IPS-NIHi11 (cell line): Measurements from ENCODE around the gene PCDHB12.
A peak's percentile ranks its signal among the peaks of the same experiment; 100 is the strongest.
"Not testable (repeated sequence)": the region's sequence is repeated elsewhere in the genome, so short reads cannot be mapped to it uniquely, and the experiment has no call there.

Experiments used
- DNase-seq: peaks from one replicate; pipeline ENCODE4 v3.0.0; 2012; ENCODE audit warnings: mixed read lengths, low spot score

The PCDHB12 gene

DNA sequence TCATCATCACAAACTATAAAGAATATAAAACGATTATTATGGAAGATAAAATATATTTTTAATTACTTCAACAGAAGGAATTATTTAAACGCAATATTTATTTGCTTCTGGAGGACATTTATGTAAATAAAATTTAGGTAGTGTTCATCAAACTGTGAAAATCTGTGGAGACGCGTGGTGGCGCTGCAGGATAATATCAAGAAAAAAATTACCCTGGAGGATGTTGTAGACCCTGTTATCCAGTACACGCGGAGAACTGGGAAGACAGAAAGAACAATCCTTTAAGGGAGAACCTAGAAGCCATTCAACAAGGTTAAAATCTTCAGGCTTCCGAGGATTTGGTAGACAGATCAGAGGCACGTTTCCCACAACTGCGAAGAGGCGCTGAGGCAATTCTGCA is at the start of gene PCDHB12:
Gene PCDHB12 (plus strand): TSS at position 242 of the 400 bp plus-strand sequence. CDS start 189 bp downstream, outside the sequence.
- no peak for DNase-seq

DNA sequence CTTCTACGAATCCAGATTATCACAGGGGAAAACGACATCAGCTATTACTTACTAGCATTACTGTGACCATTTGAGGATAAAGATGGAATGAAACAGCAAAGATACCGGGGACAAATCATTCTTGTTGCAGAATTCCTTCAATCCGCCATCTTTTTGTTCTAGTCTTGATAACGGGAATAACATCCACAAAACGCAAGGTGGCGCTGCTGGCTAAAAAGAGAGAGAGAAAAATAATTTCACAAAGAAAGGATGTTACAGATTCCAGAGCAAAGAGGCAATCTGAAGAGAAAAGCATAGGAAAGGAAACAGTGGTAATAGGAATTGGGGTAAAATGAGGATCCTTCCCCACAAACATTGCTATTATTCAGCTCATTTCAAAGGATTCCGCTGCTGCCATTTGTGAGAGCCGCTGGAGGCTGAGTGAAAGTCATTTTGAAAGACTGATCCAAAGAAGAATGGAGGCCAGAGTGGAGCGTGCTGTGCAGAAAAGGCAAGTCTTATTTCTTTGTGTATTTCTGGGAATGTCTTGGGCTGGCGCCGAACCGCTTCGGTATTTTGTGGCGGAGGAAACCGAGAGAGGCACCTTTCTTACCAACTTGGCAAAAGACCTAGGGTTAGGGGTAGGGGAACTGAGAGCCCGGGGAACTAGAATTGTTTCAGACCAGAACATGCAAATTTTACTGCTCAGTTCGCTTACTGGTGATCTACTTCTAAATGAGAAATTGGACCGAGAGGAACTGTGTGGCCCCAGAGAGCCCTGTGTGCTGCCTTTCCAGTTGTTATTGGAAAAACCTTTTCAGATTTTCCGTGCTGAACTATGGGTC is 35.9 kb upstream of the PCDHB12 start, which contains the start of gene PCDHB7:
Gene PCDHB7 (plus strand): TSS at position 264 of the 824 bp plus-strand sequence. CDS start 192 bp downstream, at position 456.
- DNase-seq = peak; percentile 40

DNA sequence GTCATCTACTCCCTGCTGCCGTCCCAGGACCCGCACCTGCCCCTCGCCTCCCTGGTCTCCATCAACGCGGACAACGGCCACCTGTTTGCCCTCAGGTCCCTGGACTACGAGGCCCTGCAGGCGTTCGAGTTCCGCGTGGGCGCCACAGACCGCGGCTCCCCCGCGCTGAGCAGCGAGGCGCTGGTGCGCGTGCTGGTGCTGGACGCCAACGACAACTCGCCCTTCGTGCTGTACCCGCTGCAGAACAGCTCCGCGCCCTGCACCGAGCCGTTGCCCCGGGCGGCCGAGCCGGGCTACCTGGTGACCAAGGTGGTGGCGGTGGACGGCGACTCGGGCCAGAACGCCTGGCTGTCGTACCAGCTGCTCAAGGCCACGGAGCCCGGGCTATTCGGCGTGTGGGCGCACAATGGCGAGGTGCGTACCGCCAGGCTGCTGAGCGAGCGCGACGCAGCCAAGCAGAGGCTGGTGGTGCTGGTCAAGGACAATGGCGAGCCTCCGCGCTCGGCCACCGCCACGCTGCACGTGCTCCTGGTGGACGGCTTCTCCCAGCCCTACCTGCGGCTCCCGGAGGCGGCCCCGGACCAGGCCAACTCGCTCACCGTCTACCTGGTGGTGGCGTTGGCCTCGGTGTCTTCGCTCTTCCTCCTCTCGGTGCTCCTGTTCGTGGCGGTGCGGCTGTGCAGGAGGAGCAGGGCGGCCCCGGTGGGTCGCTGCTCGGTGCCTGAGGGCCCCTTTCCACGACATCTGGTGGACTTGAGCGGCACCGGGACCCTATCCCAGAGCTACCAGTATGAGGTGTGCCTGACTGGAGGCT is 34.0 kb upstream of the PCDHB12 start:
- not testable (repeated sequence) for DNase-seq

DNA sequence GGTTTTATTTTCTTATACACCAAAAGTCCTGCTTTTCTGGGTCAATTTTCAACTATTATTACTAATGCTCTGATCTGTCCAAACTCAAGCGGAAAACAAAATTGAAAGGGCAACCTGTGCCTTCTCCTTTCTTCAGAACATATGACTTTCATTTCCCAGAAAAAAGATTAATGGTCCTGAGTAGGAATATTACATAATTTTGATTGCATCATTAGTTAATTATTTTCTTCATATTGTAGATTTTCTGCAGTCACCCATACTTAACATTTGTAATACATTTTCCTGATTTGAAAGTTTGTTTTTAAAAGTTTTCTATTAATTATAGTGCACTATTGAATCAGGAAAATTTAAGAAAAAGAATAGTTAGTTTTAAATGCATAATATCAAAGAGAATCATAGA is 32.6 kb upstream of the PCDHB12 start:
- no peak for DNase-seq

DNA sequence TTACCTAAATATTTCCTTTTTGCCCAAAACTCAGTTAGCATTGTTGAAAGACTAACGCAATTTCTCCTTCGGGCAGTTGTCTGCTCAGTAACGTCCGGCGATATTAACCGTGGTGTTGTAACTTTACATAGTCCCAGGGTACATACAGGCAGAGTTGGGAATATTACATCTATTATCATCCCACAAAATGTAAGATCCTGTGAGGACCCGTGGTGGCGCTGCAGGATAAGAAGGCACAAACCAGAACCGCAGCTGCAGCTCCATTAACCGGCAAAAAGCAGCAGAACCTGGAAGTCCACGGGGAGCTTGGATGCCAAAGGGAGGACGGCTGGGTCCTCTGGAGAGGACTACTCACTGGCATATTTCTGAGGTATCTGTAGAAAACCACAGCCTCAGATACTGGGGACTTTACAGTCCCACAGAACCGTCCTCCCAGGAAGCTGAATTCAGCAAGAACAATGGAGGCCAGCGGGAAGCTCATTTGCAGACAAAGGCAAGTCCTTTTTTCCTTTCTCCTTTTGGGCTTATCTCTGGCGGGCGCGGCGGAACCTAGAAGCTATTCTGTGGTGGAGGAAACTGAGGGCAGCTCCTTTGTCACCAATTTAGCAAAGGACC is 30.8 kb upstream of the PCDHB12 start, which contains the start of gene PCDHB8:
Gene PCDHB8 (plus strand): TSS at position 214 of the 615 bp plus-strand sequence. CDS start 245 bp downstream, at position 459.
- not testable (repeated sequence) for DNase-seq

DNA sequence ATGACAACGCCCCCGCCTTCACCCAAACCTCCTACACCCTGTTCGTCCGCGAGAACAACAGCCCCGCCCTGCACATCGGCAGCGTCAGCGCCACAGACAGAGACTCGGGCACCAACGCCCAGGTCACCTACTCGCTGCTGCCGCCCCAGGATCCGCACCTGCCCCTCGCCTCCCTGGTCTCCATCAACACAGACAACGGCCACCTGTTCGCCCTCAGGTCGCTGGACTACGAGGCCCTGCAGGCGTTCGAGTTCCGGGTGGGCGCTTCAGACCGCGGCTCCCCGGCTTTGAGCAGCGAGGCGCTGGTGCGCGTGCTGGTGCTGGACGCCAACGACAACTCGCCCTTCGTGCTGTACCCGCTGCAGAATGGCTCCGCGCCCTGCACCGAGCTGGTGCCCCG is 29.1 kb upstream of the PCDHB12 start:
- DNase-seq = not testable (repeated sequence)

DNA sequence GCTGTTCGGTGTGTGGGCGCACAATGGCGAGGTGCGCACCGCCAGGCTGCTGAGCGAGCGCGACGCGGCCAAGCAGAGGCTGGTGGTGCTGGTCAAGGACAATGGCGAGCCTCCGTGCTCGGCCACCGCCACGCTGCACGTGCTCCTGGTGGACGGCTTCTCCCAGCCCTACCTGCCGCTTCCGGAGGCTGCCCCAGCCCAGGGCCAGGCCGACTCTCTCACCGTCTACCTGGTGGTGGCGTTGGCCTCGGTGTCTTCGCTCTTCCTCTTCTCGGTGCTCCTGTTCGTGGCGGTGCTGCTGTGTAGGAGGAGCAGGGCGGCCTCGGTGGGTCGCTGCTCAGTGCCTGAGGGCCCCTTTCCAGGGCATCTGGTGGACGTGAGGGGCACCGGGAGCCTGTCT is 28.6 kb upstream of the PCDHB12 start:
- DNase-seq = not testable (repeated sequence)

DNA sequence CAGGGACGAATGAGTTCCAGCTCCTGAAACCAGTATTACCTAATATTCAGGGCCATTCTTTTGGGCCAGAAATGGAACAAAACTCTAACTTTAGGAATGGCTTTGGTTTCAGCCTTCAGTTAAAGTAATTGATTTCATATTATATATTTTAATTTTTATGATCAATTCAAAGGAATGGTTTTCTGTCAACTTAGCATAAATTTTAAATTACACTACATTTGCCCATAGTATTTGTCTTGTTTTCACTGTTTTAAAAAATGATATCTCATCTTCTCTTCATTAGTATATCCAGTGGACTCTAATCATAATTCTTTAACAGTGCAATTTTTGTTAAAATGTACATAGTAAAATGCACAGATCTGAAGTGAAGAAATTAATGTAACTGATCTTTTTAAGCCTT is 28.2 kb upstream of the PCDHB12 start:
- DNase-seq = no peak

DNA sequence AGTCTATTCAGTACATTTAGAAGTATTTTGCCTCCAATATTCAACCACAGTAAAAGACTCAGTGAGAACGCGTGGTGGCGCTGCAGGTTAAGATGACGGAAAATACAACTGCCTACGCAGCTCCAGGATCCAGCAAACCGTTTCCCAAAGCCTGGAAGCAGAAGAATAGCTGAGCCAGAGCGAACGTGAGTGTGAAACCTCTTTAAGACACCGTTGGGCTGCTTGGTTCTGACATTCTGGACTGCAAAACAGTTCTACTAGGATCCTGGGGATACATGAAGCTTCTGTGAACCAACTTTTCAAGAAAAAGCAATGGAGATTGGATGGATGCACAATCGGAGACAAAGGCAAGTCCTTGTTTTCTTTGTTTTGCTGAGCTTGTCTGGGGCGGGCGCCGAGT is 26.3 kb upstream of the PCDHB12 start, which contains the start of gene PCDHB16:
Gene PCDHB16 (plus strand): TSS at position 140 of the 400 bp plus-strand sequence. CDS start 173 bp downstream, at position 313.
- DNase-seq = peak; percentile 60

DNA sequence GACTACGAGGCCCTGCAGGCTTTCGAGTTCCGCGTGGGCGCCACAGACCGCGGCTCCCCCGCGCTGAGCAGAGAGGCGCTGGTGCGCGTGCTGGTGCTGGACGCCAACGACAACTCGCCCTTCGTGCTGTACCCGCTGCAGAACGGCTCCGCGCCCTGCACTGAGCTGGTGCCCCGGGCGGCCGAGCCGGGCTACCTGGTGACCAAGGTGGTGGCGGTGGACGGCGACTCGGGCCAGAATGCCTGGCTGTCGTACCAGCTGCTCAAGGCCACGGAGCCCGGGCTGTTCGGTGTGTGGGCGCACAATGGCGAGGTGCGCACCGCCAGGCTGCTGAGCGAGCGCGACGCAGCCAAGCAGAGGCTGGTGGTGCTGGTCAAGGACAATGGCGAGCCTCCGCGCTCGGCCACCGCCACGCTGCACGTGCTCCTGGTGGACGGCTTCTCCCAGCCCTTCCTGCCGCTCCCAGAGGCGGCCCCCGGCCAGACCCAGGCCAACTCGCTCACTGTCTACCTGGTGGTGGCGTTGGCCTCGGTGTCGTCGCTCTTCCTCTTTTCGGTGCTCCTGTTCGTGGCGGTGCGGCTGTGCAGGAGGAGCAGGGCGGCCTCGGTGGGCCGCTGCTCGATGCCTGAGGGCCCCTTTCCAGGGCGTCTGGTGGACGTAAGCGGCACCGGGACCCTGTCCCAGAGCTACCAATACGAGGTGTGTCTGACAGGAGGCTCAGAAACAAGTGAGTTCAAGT is 24.2 kb upstream of the PCDHB12 start:
- not testable (repeated sequence) for DNase-seq

DNA sequence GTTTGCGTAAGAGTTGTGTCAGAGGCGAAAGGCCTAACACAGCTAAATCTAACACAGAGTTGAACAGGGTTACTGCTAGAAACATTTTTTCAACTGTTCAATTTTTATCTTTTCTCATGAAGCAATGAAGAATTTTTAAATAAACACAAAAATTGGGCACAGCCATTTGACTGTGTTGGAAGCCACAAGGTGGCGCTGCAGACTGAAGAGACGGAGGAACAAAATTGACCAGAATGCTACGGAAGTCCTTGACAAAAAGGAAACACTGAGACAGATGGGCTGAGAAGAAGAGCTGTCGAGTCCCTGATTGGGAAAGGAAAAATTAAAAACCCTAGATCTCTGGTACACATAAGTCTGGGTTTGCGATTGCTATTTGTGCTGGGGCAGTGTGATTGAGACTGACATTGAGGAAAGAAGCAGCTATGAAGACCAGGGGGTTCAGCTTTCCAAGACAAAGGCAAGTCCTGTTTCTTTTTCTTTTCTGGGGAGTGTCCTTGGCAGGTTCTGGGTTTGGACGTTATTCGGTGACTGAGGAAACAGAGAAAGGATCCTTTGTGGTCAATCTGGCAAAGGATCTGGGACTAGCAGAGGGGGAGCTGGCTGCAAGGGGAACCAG is 21.5 kb upstream of the PCDHB12 start, which contains the start of gene PCDHB9:
Gene PCDHB9 (plus strand): TSS at position 265 of the 616 bp plus-strand sequence. CDS start 158 bp downstream, at position 423.
- DNase-seq = peak; percentile 59

DNA sequence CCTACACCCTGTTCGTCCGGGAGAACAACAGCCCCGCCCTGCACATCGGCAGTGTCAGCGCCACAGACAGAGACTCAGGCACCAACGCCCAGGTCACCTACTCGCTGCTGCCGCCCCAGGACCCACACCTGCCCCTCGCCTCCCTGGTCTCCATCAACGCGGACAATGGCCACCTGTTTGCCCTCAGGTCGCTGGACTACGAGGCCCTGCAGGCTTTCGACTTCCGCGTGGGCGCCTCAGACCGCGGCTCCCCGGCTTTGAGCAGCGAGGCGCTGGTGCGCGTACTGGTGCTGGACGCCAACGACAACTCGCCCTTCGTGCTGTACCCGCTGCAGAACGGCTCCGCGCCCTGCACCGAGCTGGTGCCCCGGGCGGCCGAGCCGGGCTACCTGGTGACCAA is 19.8 kb upstream of the PCDHB12 start:
- not testable (repeated sequence) for DNase-seq

DNA sequence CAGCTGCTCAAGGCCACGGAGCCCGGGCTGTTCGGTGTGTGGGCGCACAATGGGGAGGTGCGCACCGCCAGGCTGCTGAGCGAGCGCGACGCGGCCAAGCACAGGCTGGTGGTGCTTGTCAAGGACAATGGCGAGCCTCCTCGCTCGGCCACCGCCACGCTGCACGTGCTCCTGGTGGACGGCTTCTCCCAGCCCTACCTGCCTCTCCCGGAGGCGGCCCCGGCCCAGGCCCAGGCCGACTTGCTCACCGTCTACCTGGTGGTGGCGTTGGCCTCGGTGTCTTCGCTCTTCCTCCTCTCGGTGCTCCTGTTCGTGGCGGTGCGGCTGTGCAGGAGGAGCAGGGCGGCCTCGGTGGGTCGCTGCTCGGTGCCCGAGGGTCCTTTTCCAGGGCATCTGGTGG is 19.4 kb upstream of the PCDHB12 start:
- DNase-seq = not testable (repeated sequence)

DNA sequence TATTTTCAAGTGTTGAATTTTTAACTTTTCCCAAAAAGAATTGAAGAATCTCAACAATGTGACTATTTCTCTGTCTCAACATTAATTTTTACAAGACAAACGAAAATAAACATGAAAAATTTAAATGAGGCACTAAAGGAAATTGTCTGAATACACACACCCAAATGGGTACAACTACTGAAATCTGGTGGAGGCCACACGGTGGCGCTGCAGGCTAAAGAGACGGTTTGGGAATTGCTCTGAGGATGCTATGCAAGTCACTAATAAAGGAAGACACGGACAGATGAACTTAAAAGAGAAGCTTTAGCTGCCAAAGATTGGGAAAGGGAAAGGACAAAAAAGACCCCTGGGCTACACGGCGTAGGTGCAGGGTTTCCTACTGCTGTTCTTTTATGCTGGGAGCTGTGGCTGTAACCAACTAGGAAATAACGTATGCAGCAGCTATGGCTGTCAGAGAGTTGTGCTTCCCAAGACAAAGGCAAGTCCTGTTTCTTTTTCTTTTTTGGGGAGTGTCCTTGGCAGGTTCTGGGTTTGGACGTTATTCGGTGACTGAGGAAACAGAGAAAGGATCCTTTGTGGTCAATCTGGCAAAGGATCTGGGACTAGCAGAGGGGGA is 16.3 kb upstream of the PCDHB12 start, which contains the start of gene PCDHB10:
Gene PCDHB10 (plus strand): TSS at position 244 of the 616 bp plus-strand sequence. CDS start 200 bp downstream, at position 444.
- DNase-seq = peak; percentile 68

DNA sequence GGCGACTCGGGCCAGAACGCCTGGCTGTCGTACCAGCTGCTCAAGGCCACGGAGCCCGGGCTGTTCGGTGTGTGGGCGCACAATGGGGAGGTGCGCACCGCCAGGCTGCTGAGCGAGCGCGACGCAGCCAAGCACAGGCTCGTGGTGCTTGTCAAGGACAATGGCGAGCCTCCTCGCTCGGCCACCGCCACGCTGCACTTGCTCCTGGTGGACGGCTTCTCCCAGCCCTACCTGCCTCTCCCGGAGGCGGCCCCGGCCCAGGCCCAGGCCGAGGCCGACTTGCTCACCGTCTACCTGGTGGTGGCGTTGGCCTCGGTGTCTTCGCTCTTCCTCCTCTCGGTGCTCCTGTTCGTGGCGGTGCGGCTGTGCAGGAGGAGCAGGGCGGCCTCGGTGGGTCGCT is 14.2 kb upstream of the PCDHB12 start:
- DNase-seq = not testable (repeated sequence)

DNA sequence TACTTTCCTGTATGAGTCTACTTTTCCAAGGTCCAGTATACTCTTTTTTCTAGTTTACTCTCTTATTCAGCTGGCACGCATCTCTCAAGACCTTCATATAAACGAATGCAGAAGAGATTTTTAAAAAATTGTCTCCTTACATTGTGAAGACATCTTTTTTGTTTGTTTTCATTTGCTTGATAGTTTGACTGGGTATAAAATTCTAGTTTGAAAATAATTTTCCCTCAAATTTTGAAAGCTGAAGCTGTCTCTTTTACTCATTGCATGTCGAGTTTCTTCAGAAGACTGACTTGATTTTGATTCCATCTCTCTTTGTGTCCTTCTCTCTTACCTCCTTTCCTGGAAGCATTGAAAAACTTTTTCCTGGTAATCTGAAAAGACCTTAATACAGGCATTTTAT is 12.2 kb upstream of the PCDHB12 start:
- DNase-seq = no peak

DNA sequence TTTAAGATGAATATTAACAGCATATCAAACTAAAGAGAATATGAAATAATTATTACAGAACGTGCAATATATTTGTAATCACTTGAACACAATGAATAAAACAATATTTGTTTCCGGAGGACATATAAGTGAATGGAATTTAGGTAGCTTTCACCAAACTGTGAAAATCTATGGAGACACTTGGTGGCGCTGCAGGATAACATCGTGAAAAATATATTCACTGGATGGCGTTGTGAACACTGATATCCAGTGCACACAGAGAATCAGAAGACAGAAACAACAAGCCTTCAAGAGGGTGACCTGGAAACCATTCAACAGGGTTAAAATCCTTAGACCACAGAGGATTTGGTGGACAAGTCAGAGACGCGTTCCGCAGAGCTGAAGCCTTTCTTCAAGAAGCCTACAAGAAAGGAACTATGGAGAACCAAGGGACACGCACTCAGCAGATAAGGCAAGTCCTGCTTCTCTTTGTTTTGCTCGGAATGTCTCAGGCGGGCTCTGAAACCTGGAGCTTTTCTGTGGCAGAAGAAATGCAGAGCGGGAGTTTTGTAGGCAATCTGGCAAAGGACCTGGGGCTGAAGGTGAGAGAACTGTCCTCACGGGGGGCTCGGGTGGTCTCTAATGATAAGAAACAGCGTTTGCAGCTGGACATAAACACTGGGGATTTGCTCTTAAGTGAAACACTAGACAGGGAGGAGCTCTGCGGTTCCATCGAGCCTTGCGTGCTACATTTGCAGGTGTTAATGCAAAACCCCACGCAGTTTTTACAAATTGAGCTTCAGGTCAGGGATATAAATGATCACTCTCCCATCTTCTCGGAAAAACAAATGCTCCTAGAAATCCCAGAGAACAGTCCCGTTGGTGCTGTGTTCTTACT is 8.9 kb upstream of the PCDHB12 start, which contains the start of gene PCDHB11:
Gene PCDHB11 (plus strand): TSS at position 269 of the 877 bp plus-strand sequence. CDS start 148 bp downstream, at position 417.
- peak; percentile 25 for DNase-seq

DNA sequence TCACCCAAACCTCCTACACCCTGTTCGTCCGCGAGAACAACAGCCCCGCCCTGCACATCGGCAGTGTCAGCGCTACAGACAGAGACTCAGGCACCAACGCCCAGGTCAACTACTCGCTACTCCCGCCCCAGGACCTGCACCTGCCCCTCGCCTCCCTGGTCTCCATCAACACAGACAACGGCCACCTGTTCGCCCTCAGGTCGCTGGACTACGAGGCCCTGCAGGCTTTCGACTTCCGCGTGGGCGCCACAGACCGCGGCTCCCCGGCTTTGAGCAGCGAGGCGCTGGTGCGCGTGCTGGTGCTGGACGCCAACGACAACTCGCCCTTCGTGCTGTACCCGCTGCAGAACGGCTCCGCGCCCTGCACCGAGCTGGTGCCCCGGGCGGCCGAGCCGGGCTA is 7.4 kb upstream of the PCDHB12 start:
- DNase-seq = not testable (repeated sequence)

DNA sequence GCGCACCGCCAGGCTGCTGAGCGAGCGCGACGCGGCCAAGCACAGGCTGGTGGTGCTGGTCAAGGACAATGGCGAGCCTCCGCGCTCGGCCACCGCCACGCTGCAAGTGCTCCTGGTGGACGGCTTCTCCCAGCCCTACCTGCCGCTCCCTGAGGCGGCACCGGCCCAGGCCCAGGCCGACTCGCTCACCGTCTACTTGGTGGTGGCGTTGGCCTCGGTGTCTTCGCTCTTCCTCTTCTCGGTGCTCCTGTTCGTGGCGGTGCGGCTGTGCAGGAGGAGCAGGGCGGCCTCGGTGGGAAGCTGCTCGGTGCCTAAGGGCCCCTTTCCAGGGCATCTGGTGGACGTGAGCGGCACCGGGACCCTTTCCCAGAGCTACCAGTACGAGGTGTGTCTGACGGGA is 6.9 kb upstream of the PCDHB12 start:
- DNase-seq = not testable (repeated sequence)
